ENCODE data around the gene PTPRG.

GRCh38 chr3:61790411-61790810 lies 229.0 kb downstream of the PTPRG start:
- no peak for TF ChIP-seq CTCF (IDR thresholded peaks at IDR 0.05; ENCODE audit: extremely low read depth in 1 of 2, insufficient read depth in 1 of 2, low read depth in 1 of 2, low read length in 2 of 2)
- no peak for TF ChIP-seq EZH2 (IDR thresholded peaks at IDR 0.05; ENCODE audit: borderline replicate concordance, low read depth, low read length, severe bottlenecking)
- no peak for TF ChIP-seq POLR2A (IDR thresholded peaks at IDR 0.05; ENCODE audit: low read depth, low read length)
